Stimulated activated CD4-positive, alpha-beta T cell treated with anti-CD3 and anti-CD28 coated beads, Interleukin-2, amount 100 ng/mL, for 4 hours (primary cell): ENCODE measurements around the gene CLCN5.

Experiments
- DNase-seq: peaks from one replicate; pipeline ENCODE4 v3.0.0-alpha.2; 2020; ENCODE audit warnings: low read depth

The CLCN5 gene

GRCh38 chrX:49934148-49934547 is 11.8 kb downstream of the CLCN5 start:
- DNase-seq = no peak

- DNase-seq = no peak
Observed at GRCh38 chrX:49934729-49935128, 12.3 kb downstream of the CLCN5 start.

GRCh38 chrX:49947781-49948180 is 25.4 kb downstream of the CLCN5 start:
- DNase-seq = no peak

- no peak for DNase-seq
Observed at GRCh38 chrX:49949961-49950360, 27.6 kb downstream of the CLCN5 start.

- DNase-seq = no peak
Observed at GRCh38 chrX:49951524-49952193, 29.3 kb downstream of the CLCN5 start.

GRCh38 chrX:49956313-49956712 is 33.9 kb downstream of the CLCN5 start:
- DNase-seq = no peak

- no peak for DNase-seq
Observed at GRCh38 chrX:49958727-49959485, 36.5 kb downstream of the CLCN5 start.

GRCh38 chrX:49959602-49960001 is 37.2 kb downstream of the CLCN5 start:
- no peak for DNase-seq

GRCh38 chrX:49960061-49960460 is 37.7 kb downstream of the CLCN5 start:
- DNase-seq = no peak

GRCh38 chrX:49970674-49971073 is 48.3 kb downstream of the CLCN5 start:
- DNase-seq = no peak

GRCh38 chrX:49972328-49972860 is 50.0 kb downstream of the CLCN5 start:
- DNase-seq = no peak

GRCh38 chrX:49976682-49977197 is 54.3 kb downstream of the CLCN5 start:
- no peak for DNase-seq

- no peak for DNase-seq
Observed at GRCh38 chrX:49977319-49978090, 55.1 kb downstream of the CLCN5 start.

GRCh38 chrX:49978176-49978575 is 55.8 kb downstream of the CLCN5 start:
- DNase-seq = no peak

- DNase-seq = no peak
Observed at GRCh38 chrX:49986058-49986457, 63.7 kb downstream of the CLCN5 start.

- no peak for DNase-seq
Observed at GRCh38 chrX:49987651-49988050, 65.3 kb downstream of the CLCN5 start.

GRCh38 chrX:49988143-49988542 is 65.7 kb downstream of the CLCN5 start:
- DNase-seq = no peak

- no peak for DNase-seq
Observed at GRCh38 chrX:49991758-49992157, 69.4 kb downstream of the CLCN5 start.

GRCh38 chrX:49992853-49993252 is 70.5 kb downstream of the CLCN5 start:
- no peak for DNase-seq

- DNase-seq = no peak
Observed at GRCh38 chrX:49993661-49994060, 71.3 kb downstream of the CLCN5 start.

- DNase-seq = no peak
Observed at GRCh38 chrX:49995107-49995731, 72.8 kb downstream of the CLCN5 start.
